ENCODE results near the gene BEST4. TPM values are rescaled to one million over a fixed set of nuclear protein-coding genes. Genes with fewer than 3 reads are reported as not detected.
A peak's percentile ranks its signal among the peaks of the same experiment; 100 is the strongest.

The BEST4 gene
- total and polyA plus RNA-seq, 4 experiments from 2014 or later, result 0.20 to 1.6 (median 1.2) TPM; not detected in 1

DNA sequence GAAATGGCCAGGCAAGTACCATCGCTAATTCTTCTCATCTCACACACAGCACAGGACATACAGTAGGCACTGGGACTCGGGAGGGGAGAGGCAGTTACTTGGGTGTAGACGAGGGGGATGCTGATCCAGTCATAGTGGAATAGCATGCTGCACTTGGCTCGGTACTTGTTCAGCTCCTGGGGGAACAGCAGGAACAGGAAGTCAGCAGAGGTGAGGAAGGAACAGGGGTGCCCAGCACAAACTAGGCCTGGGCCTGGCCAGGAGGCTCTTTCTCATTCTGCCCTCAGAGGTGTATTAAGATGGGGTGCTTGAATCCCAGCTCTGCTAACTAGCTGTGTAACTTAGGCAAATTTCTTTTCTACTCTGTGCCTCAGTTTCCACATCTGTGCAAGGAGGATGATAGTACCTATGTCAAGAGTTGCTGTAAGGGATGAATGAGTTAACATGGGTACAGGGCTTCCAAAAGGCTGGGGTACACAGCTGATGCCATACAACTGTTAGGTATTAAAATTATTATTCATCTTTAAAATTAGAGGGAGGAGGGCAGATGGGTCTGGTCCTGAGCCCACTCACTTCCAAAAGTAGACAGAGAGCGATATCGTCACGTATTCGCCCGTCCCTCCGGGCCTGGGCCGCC, 2.4 kb downstream of the BEST4 start:
- peaks cover 39% of the 10 kb centered on the region for H3K4me1 ChIP-seq (ENCODE audit: insufficient read depth, low read length)
- intact Hi-C loops (cut with micrococcal nuclease), result loop anchor here (2.0 to 5.0 kb wide), 4 partner anchors 51 to 707 kb away; partner anchors contain the start of genes EIF2B3, RNU5D-1 and TESK2
- H3K27ac ChIP-seq (ENCODE audit: low read depth, low read length), result peak overlapping the region; percentile 53
- H3K9me3 ChIP-seq (ENCODE audit: control insufficient read depth in 1 of 2, low read length in 2 of 2), result no peaks in the 10 kb centered on the region
- Mint-ChIP-seq H3K36me3 (peaks cover 0 to 15% of the 10 kb centered on the region in 2 donors), H3K9me3 (no peaks in the 10 kb centered on the region), H3K27me3 (no peaks in the 10 kb centered on the region), H3K4me3 (peak overlapping the region; percentile 75 to 86 (median 82)), H3K27ac (peak overlapping the region; percentile 65 to 91 (median 83)), H3K4me1 (peaks cover 23 to 41% (median 29%) of the 10 kb centered on the region in 4 donors)
- peaks cover 9% of the 10 kb centered on the region for H3K36me3 ChIP-seq (ENCODE audit: insufficient read depth, low read length)
- ChIA-PET POLR2A (ENCODE audit: partially characterized antibody) (interaction anchor here (0.7 to 10.3 kb wide), 15 partner anchors 9 to 226 kb away, joined by 3 to 110 read pairs (median 17); partner anchors contain the start of genes BTBD19, DYNLT4, EIF2B3 and HECTD3), CTCF (ENCODE audit: partially characterized antibody) (interaction anchor here (0.9 to 9.2 kb wide), 14 partner anchors 8 to 518 kb away, joined by 3 to 75 read pairs (median 5); partner anchors contain the start of genes BTBD19, HECTD3, RNU5D-1 and RPS8)
- no peaks in the 10 kb centered on the region for H3K27me3 ChIP-seq (ENCODE audit: insufficient read depth, low read length)
- H3K4me3 ChIP-seq (ENCODE audit: low read length in 2 of 2), result peak overlapping the region in 1 of 2 donors; percentile 68
- peak in 1 of 5 donors; percentile 33 for DNase-seq

DNA sequence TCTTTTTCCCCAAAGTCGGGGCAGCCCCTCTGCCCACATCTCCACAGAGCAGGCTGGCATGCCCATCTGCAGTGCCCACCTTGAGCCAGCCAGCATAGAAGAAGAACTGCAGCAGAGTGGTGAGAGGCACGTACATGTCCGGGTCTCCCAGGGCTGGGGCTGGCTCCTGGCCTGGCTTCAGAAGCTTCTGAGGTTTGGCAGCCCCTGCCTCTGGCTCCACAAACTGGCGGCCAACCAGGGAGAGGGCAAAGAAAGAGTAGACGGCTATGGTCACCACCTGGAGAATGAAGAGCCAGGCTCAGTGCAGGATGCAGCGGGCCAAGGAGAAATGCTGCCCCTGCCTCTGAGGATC, 3.0 kb downstream of the BEST4 start:
- peaks cover 5 to 21% of the 10 kb centered on the region in 2 donors for H3K36me3 Mint-ChIP-seq
- H3K27ac Mint-ChIP-seq, result peak overlapping the region; percentile 65 to 88 (median 83)
- ChIA-PET POLR2A (ENCODE audit: partially characterized antibody) (interaction anchor here (1.0 to 10.3 kb wide), 15 partner anchors 8 to 542 kb away, joined by 3 to 110 read pairs (median 17); partner anchors contain the start of genes BTBD19, DYNLT4, EIF2B3 and HECTD3), CTCF (ENCODE audit: partially characterized antibody) (interaction anchor here (0.9 to 9.2 kb wide), 15 partner anchors 9 to 519 kb away, joined by 3 to 75 read pairs (median 5); partner anchors contain the start of genes BTBD19, HECTD3, PLK3 and RNU5D-1)
- no peak for DNase-seq
- H3K27me3 ChIP-seq (ENCODE audit: insufficient read depth, low read length), result no peaks in the 10 kb centered on the region
- peak overlapping the region; percentile 45 for H3K27ac ChIP-seq (ENCODE audit: low read depth, low read length)
- H3K9me3 ChIP-seq (ENCODE audit: control insufficient read depth in 1 of 2, low read length in 2 of 2), result no peaks in the 10 kb centered on the region
- H3K4me3 Mint-ChIP-seq, result peak overlapping the region; percentile 39 to 86 (median 82)
- H3K4me1 ChIP-seq (ENCODE audit: insufficient read depth, low read length), result peaks cover 39% of the 10 kb centered on the region
- no peak overlapping the region for H3K4me3 ChIP-seq (ENCODE audit: low read length in 2 of 2)
- no peaks in the 10 kb centered on the region for H3K9me3 Mint-ChIP-seq
- intact Hi-C loops (cut with micrococcal nuclease), result loop anchor here (2.0 to 5.0 kb wide), 3 partner anchors 54 to 707 kb away; partner anchors contain the start of genes EIF2B3, RNU5D-1 and TESK2
- H3K4me1 Mint-ChIP-seq, result peaks cover 23 to 44% (median 31%) of the 10 kb centered on the region in 4 donors
- peaks cover 9% of the 10 kb centered on the region for H3K36me3 ChIP-seq (ENCODE audit: insufficient read depth, low read length)
- no peaks in the 10 kb centered on the region for H3K27me3 Mint-ChIP-seq

DNA sequence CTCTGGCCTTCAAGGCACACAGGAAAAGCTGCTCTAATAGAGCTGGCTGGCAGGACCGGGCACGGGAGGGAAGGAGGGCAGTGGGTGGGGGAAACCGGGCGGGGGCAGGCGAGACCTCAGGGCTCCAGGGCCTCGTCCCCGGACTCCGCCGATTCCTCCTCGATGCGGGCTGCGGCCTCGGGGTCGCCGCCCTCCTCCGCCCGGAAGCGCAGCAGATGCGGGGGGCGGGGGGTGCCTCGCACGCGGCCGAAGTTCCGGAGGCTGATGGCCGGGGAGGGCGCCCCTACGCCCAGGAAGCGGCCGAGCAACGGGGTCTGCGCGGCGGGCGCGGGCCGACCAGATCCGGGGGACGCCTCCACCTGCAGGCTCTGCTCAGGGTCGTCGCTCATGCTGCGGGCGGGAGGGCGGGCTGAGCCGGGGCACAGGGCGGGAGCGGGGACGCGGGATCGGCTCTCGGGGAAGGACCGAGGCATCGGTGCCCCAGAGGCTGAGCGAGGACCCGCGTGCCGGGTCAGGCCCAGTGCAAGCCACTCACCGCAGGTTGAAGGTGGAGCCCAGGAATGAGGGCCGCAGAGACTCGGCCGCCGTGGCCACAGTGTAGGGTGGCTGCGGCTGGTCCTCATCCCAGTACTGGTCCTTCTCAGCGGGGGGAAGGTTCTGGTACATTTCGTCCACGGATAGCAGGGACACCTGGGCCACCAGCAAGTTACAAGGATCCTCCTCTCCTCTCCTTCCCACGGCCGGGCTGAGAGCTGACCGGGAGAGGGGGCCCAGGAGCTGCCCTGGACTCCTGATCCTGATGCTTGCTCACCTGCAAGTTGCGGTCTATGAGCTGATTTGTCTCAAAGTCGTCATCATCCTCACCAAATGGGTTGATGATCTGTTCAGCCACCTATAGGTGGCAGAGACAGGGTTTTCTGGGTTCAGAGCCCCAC, 3.6 kb downstream of the BEST4 start:
- no peaks in the 10 kb centered on the region for H3K9me3 Mint-ChIP-seq
- peaks cover 7 to 25% of the 10 kb centered on the region in 2 donors for H3K36me3 Mint-ChIP-seq
- Histone ChIP-seq H3K9me3 (ENCODE audit: control insufficient read depth in 1 of 2, low read length in 2 of 2) (no peaks in the 10 kb centered on the region), H3K36me3 (ENCODE audit: insufficient read depth, low read length) (peaks cover 9% of the 10 kb centered on the region), H3K27me3 (ENCODE audit: insufficient read depth, low read length) (no peaks in the 10 kb centered on the region), H3K4me1 (ENCODE audit: insufficient read depth, low read length) (peaks cover 39% of the 10 kb centered on the region), H3K27ac (ENCODE audit: low read depth, low read length) (peak overlapping the region; percentile 45), H3K4me3 (ENCODE audit: low read length in 2 of 2) (peak overlapping the region in 1 of 2 donors; percentile 52)
- intact Hi-C loops (cut with micrococcal nuclease), result loop anchor here (1.0 to 5.0 kb wide), 4 partner anchors 9 to 708 kb away; partner anchors contain the start of genes EIF2B3, RNU5D-1, RPS8 and TESK2
- peaks cover 23 to 44% (median 31%) of the 10 kb centered on the region in 4 donors for H3K4me1 Mint-ChIP-seq
- peak overlapping the region; percentile 65 to 88 (median 83) for H3K27ac Mint-ChIP-seq
- H3K27me3 Mint-ChIP-seq, result no peaks in the 10 kb centered on the region
- CTCF ChIA-PET (ENCODE audit: partially characterized antibody), result interaction anchor here (0.6 to 9.2 kb wide), 16 partner anchors 9 to 519 kb away, joined by 3 to 75 read pairs (median 5); partner anchors contain the start of genes BTBD19, HECTD3, PLK3 and RNU5D-1
- peak in 4 of 5 donors; percentile 29 to 55 (median 30) for DNase-seq
- H3K4me3 Mint-ChIP-seq, result peak overlapping the region; percentile 78 to 86 (median 82)
- POLR2A ChIA-PET (ENCODE audit: partially characterized antibody), result interaction anchor here (0.8 to 10.3 kb wide), 15 partner anchors 8 to 543 kb away, joined by 3 to 110 read pairs (median 17); partner anchors contain the start of genes ARMH1, BTBD19, DYNLT4 and EIF2B3

DNA sequence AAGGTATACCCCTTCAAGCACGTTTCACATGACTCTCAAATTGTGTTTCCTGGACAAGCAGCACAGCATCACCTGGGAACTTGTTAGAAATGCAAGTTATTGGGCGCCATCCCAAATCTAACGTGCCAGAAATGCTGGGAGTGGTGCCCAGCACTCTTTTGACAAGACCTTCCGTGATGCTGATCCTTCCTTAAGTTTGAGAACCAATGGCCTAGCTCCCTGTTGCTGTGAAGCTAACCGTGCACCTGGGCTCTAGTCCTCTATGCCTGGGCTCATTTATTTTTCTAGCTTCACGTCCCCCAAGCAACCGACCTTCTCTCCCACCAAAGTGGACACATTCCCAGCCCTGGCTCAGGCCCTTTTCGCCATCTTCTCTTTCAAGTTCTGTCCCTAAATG, 4.3 kb downstream of the BEST4 start:
- Mint-ChIP-seq H3K36me3 (peaks cover 8 to 32% of the 10 kb centered on the region in 2 donors), H3K4me3 (peak overlapping the region; percentile 41 to 80 (median 73)), H3K9me3 (no peaks in the 10 kb centered on the region), H3K27me3 (no peaks in the 10 kb centered on the region), H3K27ac (peak overlapping the region; percentile 37 to 88 (median 71)), H3K4me1 (peaks cover 24 to 44% (median 34%) of the 10 kb centered on the region in 4 donors)
- intact Hi-C loops (cut with micrococcal nuclease), result loop anchor here (1.0 to 2.0 kb wide), 2 partner anchors 8 to 53 kb away; partner anchors contain the start of genes RNU5D-1 and RPS8
- Histone ChIP-seq H3K27ac (ENCODE audit: low read depth, low read length) (peak overlapping the region; percentile 45), H3K4me1 (ENCODE audit: insufficient read depth, low read length) (peaks cover 39% of the 10 kb centered on the region), H3K9me3 (ENCODE audit: control insufficient read depth in 1 of 2, low read length in 2 of 2) (no peaks in the 10 kb centered on the region), H3K27me3 (ENCODE audit: insufficient read depth, low read length) (no peaks in the 10 kb centered on the region), H3K4me3 (ENCODE audit: low read length in 2 of 2) (peak overlapping the region in 1 of 2 donors; percentile 52), H3K36me3 (ENCODE audit: insufficient read depth, low read length) (peaks cover 11% of the 10 kb centered on the region)
- no peak for DNase-seq
- ChIA-PET POLR2A (ENCODE audit: partially characterized antibody) (interaction anchor here (0.5 to 10.3 kb wide), 14 partner anchors 7 to 543 kb away, joined by 3 to 110 read pairs (median 11); partner anchors contain the start of genes ARMH1, BTBD19, DYNLT4 and HECTD3), CTCF (ENCODE audit: partially characterized antibody) (interaction anchor here (0.6 to 9.2 kb wide), 9 partner anchors 9 to 228 kb away, joined by 3 to 75 read pairs (median 15); partner anchors contain the start of genes BTBD19, HECTD3, PLK3 and RNU5D-1)

DNA sequence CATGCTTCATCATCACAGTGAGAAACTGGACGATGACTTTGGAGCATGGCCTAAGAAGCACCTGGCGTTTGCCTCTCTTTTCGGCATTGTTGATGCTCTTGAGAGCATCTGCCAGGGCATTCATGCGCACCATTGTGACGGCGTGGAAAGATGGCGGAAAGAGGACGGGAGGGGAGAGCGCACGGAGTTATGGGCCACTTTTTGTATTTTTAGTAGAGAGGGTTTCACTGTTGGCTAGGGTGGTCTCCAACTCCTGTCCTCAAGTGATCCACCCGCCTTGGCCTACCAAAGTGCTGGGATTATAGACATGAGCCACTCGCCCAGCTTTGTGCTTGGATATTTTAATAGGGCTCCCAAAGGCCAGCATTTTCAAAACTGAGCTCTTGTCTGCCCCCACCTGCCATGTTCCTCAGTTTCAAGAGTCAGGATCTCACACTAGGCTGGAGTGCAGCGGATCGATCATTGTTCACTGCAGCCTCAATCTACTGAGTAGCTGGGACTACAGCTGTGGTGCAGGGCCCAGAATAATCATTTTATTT, 7.3 kb downstream of the BEST4 start:
- H3K27ac Mint-ChIP-seq, result peak overlapping the region in 1 of 7 donors; percentile 57
- H3K27ac ChIP-seq (ENCODE audit: low read depth, low read length), result no peak overlapping the region
- ChIA-PET POLR2A (ENCODE audit: partially characterized antibody) (interaction anchor here (0.8 to 10.3 kb wide), 8 partner anchors 18 to 59 kb away, joined by 3 to 66 read pairs (median 3); partner anchors contain the start of genes BTBD19, DYNLT4 and PLK3), CTCF (ENCODE audit: partially characterized antibody) (interaction anchor here (1.0 to 1.8 kb wide), 4 partner anchors 10 to 51 kb away, joined by 4 to 8 read pairs (median 6); partner anchors contain the start of gene PLK3)
- intact Hi-C loops (cut with micrococcal nuclease), result no loop called here
- peaks cover 30% of the 10 kb centered on the region for H3K36me3 ChIP-seq (ENCODE audit: insufficient read depth, low read length)
- H3K36me3 Mint-ChIP-seq, result peaks cover 25 to 60% of the 10 kb centered on the region in 2 donors
- no peaks in the 10 kb centered on the region for H3K9me3 ChIP-seq (ENCODE audit: control insufficient read depth in 1 of 2, low read length in 2 of 2)
- peaks cover 34 to 58% (median 46%) of the 10 kb centered on the region in 4 donors for H3K4me1 Mint-ChIP-seq
- peaks cover 49% of the 10 kb centered on the region for H3K4me1 ChIP-seq (ENCODE audit: insufficient read depth, low read length)
- H3K27me3 Mint-ChIP-seq, result no peaks in the 10 kb centered on the region
- H3K4me3 ChIP-seq (ENCODE audit: low read length in 2 of 2), result no peak overlapping the region
- H3K27me3 ChIP-seq (ENCODE audit: insufficient read depth, low read length), result no peaks in the 10 kb centered on the region
- no peak overlapping the region for H3K4me3 Mint-ChIP-seq
- DNase-seq, result no peak
- H3K9me3 Mint-ChIP-seq, result no peaks in the 10 kb centered on the region
